Gastroesophageal sphincter (tissue), 3 donors: ENCODE measurements around the gene LYSMD3.

Experiments used
- CTCF ChIP-seq, 4 experiments: fragments of 200-600 bp in 2 of 4; fragments of 450-650 bp in 2 of 4; sonication (generic) in 1 of 4; IDR thresholded peaks; one replicate each; pipeline ENCODE4 v1.5.1; 2017 to 2019; ENCODE audit warnings: antibody characterized with exemption in 4 of 4, mild to moderate bottlenecking in 2 of 4, moderate library complexity in 2 of 4
- EP300 ChIP-seq: sonication (generic); formaldehyde crosslinking; IDR thresholded peaks from one replicate; pipeline ENCODE4 v1.6.1; 2017; ENCODE audit warnings: antibody characterized with exemption, mild to moderate bottlenecking
- POLR2A ChIP-seq, 2 donors: fragments of 450-650 bp; IDR thresholded peaks; one replicate each; pipeline ENCODE4 v1.6.1; 2017; ENCODE audit warnings: antibody characterized with exemption in 2 of 2, mild to moderate bottlenecking in 2 of 2, moderate library complexity in 1 of 2
- POLR2AphosphoS5 ChIP-seq: sonication (generic); formaldehyde crosslinking; IDR thresholded peaks from one replicate; pipeline ENCODE4 v1.6.1; 2017; ENCODE audit warnings: antibody characterized with exemption

- TF ChIP-seq CTCF (IDR thresholded peaks at IDR 0.05) = no peak
- TF ChIP-seq EP300 = no peak
- no peak for TF ChIP-seq POLR2A (IDR thresholded peaks at IDR 0.05)
- no peak for TF ChIP-seq POLR2AphosphoS5
These were observed 19.8 kb upstream of the LYSMD3 start for GRCh38 chr5:90549223-90549622.
